ENCODE data around the gene LDLRAD3.

LDLRAD3 gene

DNA sequence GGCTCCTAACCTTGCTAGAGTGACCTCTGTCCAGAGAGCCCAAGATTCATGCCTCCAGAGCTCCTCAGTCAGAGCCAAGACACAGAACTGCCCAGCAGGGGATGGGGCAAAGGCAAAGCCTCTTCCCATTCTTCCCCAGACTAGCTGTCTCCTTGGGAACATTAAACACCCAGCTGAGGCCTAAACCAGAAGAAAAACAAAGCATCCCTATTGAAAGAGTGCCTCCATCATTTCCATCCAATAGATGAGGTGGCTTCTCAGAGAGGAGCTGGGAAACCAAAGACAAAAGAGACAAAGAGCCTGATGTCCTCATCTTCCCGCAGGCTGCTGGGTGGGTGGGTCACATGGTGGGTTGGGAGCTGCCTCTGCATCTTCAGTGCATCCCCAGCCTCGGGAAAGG, 308.0 kb downstream of the LDLRAD3 start:
- DNase-seq: no peak

DNA sequence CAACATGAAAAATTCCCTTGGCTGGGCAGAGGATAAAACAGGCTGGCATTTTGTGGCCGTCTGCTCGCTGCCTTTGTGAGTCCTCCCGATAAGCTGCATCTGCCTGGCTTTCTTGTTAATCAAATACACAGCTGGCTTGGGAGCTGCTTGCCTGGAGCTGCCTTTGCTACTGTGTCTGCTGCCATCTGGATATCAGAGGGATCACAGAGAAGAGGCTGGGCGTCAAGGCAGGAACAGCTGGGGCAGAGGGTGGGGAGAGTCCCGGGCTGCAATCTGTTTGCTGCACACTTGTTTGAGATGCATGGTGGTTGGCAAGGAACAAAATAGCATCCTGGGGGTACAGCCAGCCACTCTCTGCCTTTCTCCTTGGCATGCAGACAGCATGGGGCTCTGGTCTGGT, 309.4 kb downstream of the LDLRAD3 start:
- peak; percentile 30 for DNase-seq

DNA sequence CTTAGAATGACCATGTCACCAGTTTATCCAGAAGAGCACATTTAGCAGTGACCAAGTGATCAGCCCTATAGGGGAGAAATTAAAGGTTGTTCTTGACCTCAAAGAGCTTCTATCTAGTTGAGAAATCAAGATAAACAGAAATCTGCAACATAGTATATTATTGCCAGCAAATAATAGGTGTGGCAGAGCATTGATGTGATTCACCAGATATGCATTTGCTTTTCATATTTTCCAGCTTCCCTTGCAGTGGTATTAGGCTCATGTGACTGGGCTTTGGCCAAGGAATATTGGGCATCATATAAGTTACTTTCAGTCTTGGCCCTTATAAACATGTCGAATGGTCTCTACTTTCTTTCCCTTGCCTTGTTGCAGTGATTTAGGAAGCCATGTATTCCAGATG, 310.9 kb downstream of the LDLRAD3 start:
- DNase-seq: no peak

GRCh38 chr11:36257351-36257750, 313.5 kb downstream of the LDLRAD3 start:
- DNase-seq: no peak

DNA sequence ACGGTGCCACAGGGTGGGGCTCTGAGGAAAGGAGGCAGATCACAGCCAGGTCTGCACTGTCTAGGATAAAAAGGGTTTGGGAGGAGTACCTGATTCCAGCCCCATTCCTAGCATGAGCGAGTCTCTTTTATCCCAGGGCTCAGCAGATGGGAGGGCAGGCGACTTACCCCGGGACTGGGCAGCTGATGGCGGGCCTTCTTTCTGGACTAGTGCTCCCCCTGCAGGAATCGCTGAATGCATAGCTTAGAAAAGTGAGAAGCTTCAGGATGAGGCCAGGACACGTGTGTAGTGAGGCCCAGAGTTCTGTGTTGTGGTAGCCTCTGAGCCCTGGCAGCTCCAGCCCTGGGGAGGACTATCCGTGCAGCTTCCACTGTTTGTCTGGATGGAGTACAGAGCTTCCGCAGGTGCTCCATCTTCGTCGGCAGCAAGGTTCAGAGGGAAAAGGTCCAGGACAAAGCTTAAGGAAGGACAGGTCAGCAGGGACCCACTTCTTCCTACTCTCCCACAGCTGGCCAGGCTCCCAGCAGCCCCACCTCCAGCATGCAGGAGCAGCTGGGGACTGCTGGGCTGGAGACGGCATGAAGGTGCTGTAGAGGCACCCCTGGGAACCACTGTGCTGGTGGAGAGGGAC, 315.0 kb downstream of the LDLRAD3 start:
- peak; percentile 76 for DNase-seq

GRCh38 chr11:36261094-36261493, 317.2 kb downstream of the LDLRAD3 start:
- DNase-seq: no peak

GRCh38 chr11:36264011-36264972, 320.4 kb downstream of the LDLRAD3 start:
- no peak for DNase-seq

DNA sequence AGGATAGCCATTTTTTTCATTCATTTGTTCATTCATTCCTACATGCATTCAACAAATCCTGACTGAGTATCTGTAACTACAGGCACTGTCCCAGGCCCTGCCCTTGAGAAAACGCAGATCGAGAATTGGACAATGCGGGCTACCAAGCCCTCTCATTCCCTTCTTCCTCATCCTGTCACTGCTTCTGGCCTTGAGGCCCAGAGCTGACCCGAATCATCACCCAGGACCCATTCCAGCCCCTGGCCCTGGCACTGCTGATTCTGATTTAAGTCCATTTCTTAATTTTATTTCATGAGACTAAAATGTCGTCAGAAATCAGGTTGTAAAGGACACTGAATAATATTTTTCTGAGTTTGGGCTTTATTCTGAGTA, 321.1 kb downstream of the LDLRAD3 start:
- no peak for DNase-seq

DNA sequence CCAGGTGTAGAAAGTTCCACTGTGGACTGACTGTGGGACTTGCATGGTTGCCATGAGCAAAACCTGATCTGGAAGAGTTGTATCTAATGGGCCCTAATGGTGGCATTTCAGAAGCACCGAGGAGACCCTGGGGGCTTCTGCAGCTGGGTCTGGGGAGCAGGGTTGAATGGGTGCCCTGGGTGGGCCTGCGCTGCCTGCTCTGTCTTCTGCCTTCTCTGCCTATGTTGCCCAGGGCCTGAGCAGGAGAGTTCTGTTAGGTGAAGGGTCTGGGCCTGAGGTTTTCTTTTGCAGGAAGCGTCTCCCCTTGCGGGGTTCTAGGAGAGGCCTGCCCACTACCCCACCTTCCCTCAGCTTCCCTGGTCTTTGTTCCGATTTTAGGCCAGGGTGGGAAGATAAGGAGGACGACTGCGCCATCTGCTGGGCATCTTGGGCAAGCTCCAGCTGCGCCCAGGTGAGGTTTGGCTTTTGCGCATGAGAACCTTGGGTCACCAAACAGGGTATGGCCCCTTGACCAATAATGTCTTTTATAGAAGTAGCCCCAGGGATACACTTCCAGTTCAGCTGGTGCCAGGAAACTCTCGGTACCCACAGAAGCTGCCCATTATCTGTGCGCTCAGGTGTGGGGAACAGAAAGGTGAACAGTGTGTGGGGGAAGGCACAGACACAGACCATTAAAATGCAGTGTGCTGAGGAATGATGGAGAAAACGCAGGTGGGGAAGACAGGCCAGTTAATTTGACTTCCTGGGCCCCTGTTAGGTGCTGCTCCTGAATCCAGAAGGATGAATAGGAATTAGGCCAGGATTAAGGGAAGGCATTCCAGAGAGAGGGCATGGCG, 322.1 kb downstream of the LDLRAD3 start:
- DNase-seq: peak; percentile 47

- DNase-seq: no peak
These were observed 322.9 kb downstream of the LDLRAD3 start for GRCh38 chr11:36266767-36267166.

DNA sequence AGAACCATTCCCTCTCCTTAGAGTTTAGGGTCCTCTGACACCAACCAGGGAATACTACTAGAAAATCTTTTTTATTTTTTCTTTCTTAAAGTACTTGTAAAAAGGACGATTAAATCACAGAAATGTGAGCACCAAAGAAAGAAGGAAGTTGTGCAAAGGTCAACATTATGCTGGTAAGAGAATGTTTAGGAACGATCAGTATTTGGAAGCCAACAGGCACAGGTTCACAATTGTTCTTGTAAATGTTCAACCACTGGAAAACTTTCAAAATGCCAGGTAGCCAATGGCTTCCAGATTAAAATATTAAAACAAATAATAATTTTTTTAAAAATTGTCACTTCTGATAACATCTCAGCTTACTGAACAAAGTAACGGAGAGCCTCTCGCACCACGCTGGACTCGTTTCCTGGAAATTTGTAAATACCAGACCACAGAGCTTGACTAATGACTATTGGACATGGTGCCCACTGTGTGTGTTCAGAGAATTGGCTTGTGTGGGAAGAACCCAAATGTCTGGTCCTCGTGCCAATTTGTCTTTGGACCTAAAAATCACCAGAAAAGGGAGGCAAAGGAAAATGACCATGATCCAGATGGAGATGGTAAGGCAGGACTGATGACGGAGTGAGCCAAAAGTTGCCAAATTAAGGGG, 324.6 kb downstream of the LDLRAD3 start:
- no peak for DNase-seq

DNA sequence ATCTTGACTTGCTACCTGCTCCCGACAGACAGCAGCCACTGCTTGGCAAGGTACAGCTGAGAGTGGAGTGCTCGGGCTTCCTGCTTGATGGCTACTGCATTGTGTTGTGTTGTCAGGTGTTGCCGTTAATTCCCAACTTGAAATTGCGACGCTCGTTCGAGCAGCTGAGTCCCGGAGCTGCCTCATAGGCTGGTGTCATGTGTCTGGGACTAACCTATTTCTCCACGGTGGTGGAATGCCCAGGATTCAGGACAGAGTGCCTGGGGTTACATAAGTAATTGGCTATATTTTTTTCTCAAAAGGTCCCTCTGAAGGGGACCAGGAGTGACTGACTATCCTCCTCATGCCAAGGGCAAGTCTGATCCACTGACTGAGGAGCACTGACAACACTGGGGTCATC, 326.8 kb downstream of the LDLRAD3 start:
- no peak for DNase-seq

DNA sequence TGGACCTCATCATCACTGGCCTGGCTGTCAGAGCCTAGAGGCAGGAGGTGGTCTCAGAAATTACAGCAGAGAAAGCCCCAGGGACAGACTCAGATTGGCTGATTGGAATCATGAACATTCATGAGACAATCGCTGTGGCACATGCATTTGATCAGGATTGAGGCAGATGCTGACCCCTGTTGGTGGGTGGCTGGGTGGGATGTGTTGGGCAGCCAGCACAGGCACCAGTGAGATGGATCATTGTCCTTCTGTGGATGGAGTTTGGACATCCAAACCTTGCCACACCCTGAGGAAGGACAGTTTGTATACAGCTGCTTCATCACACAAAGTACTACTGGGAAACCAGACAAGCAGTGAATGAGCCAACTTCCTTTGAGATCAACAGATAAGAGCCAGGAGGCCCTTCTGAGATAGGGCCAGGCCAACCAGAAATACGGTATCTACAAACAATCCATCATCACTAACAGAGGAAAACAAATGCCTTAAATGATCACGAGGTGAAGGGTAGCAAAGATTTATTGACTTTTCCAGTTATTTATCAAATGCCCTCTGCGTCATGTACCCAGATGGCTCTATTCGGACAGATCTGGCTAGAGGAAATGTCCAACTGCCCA, 328.0 kb downstream of the LDLRAD3 start:
- no peak for DNase-seq

GRCh38 chr11:36273110-36273509, 329.2 kb downstream of the LDLRAD3 start:
- no peak for DNase-seq

GRCh38 chr11:36274414-36274813, 330.6 kb downstream of the LDLRAD3 start:
- DNase-seq: no peak

GRCh38 chr11:36278531-36279282, 334.8 kb downstream of the LDLRAD3 start:
- DNase-seq: peak; percentile 50

- no peak for DNase-seq
These were observed 336.7 kb downstream of the LDLRAD3 start for GRCh38 chr11:36280531-36280930.

Measured in midbrain (tissue), 1 donor.